Measurements from ENCODE around the gene AIFM1.

The AIFM1 gene

GRCh38 chrX:130190801-130191200 lies 25.2 kb upstream of the AIFM1 start:
- no peak overlapping the region for H3K27ac ChIP-seq
- TF ChIP-seq CTCF (conservative IDR thresholded peaks at IDR 0.05), result no peak

- H3K27ac ChIP-seq, result no peak overlapping the region
- TF ChIP-seq CTCF (conservative IDR thresholded peaks at IDR 0.05), result no peak
Observed at GRCh38 chrX:130186651-130187050, 21.0 kb upstream of the AIFM1 start.

- H3K27ac ChIP-seq, result no peak overlapping the region
- no peak for TF ChIP-seq CTCF (conservative IDR thresholded peaks at IDR 0.05)
Observed at GRCh38 chrX:130184857-130185256, 19.2 kb upstream of the AIFM1 start.

- TF ChIP-seq CTCF (conservative IDR thresholded peaks at IDR 0.05), result no peak
- H3K27ac ChIP-seq, result no peak overlapping the region
Observed at GRCh38 chrX:130184168-130184567, 18.5 kb upstream of the AIFM1 start.

GRCh38 chrX:130179579-130180215 lies 14.1 kb upstream of the AIFM1 start:
- no peak for TF ChIP-seq CTCF (conservative IDR thresholded peaks at IDR 0.05)
- H3K27ac ChIP-seq, result no peak overlapping the region

GRCh38 chrX:130179170-130179569 lies 13.5 kb upstream of the AIFM1 start:
- H3K27ac ChIP-seq, result no peak overlapping the region
- TF ChIP-seq CTCF (conservative IDR thresholded peaks at IDR 0.05), result no peak

GRCh38 chrX:130176942-130177341 lies 11.3 kb upstream of the AIFM1 start:
- TF ChIP-seq CTCF (conservative IDR thresholded peaks at IDR 0.05), result no peak
- no peak overlapping the region for H3K27ac ChIP-seq
